ENCODE data around the gene POLE4.

Gene POLE4

DNA sequence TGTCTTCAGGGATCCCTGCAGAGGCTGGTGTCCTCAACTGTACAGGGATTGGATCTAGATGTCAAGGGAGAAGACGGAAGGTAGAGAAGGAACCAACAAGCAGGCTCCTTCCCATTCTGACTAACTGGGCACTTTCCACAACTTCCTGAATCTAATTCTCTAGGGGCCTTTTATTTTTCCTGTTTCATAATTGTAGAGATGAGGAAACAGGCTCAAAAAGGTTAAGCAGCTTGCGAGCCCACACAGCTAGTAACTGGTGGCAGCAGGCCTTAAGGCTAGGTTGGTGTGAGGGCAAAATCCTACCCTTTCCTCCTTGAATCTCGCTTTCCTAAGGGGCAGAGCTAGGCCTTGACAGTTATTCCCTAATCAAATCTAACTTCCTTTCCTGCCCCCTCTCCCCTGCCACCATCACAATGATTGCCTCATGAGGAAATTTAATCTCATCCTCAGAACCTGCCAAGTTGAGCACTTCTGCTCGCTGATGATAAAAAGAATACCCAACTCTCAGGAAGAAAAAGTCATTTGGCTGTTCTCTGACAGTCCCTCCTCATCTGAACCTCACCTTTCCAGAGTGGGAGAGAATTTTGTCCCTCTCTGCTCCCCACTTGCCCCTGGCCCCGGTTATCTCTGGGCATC is 35.7 kb upstream of the POLE4 start:
- H3K4me1 ChIP-seq (ENCODE audit: control insufficient read depth in 5 of 5, insufficient read depth in 5 of 5, low read length in 5 of 5) = peaks cover 2 to 26% (median 21%) of the 10 kb centered on the region in 5 donors
- H3K27ac ChIP-seq (ENCODE audit: low read depth, low read length) = no peak overlapping the region
- H3K9ac ChIP-seq (ENCODE audit: low read length in 5 of 5) = peak overlapping the region in 1 of 5 donors; percentile 27
- peaks cover 0 to 4% (median 0%) of the 10 kb centered on the region in 5 donors for H3K27me3 ChIP-seq (ENCODE audit: control insufficient read depth in 5 of 5, insufficient read depth in 4 of 5, low read length in 5 of 5)
- no peaks in the 10 kb centered on the region for H3K36me3 ChIP-seq (ENCODE audit: control insufficient read depth in 5 of 5, insufficient read depth in 5 of 5, low read length in 5 of 5)
- no peak overlapping the region for H3K4me3 ChIP-seq (ENCODE audit: low read depth in 1 of 5, low read length in 5 of 5)
- H3K9me3 ChIP-seq (ENCODE audit: control insufficient read depth in 5 of 5, low read length in 5 of 5) = no peaks in the 10 kb centered on the region

DNA sequence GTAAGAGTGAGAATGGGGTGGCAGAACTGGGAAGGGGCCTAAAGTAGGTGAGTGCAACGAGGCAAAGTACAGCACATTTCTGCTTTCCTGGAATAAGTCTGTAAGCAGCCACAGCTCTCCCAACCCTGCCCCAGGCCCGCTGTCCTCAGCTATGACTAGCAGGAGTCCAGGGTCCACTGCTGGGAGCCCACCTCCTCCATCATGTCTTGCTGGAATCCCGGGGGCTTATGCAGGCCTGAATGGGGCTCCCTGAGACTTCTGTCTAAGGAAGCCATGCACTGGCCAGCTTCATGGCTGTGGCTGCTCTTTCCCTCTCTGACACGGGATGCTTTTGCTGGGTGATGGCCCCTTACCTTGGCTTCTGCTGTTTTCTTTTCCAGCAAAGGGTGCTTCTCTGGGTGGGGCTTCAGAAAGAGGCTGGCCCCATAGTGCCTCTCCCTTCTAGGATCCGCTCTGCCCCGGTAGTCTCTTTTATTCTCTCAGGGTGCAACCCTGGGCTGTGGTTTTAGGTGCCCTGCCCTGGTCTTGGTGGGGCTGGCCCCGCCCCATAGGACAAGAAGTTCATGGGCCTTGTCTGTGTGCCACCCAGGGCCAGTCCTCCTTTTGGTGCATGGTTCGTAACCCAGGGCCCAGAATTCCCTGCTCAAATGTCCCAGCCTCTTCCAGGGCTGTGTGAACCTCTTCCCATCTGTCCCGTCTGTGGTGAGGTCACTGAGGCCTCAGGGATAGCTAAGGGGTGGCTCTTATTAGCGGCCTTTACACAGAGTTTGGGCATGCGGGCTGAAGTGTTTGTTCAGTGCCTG is 33.8 kb upstream of the POLE4 start:
- no peaks in the 10 kb centered on the region for H3K27me3 ChIP-seq (ENCODE audit: control insufficient read depth in 5 of 5, insufficient read depth in 4 of 5, low read length in 5 of 5)
- H3K9me3 ChIP-seq (ENCODE audit: control insufficient read depth in 5 of 5, low read length in 5 of 5) = no peaks in the 10 kb centered on the region
- peaks cover 2 to 26% (median 17%) of the 10 kb centered on the region in 5 donors for H3K4me1 ChIP-seq (ENCODE audit: control insufficient read depth in 5 of 5, insufficient read depth in 5 of 5, low read length in 5 of 5)
- H3K9ac ChIP-seq (ENCODE audit: low read length in 5 of 5) = peak overlapping the region in 1 of 5 donors; percentile 14
- no peak overlapping the region for H3K27ac ChIP-seq (ENCODE audit: low read depth, low read length)
- no peak overlapping the region for H3K4me3 ChIP-seq (ENCODE audit: low read depth in 1 of 5, low read length in 5 of 5)
- H3K36me3 ChIP-seq (ENCODE audit: control insufficient read depth in 5 of 5, insufficient read depth in 5 of 5, low read length in 5 of 5) = no peaks in the 10 kb centered on the region

DNA sequence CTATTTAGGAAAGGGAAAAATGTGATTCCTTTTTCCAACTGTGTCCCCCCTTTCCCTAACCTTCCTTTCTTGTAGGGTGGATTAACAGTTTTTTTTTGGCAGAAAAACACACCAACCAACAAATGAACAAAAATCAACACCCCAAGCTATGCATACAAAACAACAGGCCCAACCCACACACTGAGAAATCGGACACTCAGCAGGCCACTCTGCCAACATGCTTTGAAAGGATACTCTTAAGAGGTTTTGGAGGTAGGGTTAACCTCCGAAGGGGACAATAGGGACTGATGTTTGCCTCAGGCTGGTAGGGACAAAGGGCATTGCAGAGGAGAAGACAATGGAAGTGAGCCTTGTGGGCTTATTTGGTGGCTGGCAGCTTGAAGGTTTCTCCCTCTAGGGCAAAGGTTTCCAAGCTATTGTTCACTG is 33.1 kb upstream of the POLE4 start:
- H3K27ac ChIP-seq (ENCODE audit: low read depth, low read length) = no peak overlapping the region
- H3K9ac ChIP-seq (ENCODE audit: low read length in 5 of 5) = no peak overlapping the region
- H3K27me3 ChIP-seq (ENCODE audit: control insufficient read depth in 5 of 5, insufficient read depth in 4 of 5, low read length in 5 of 5) = no peaks in the 10 kb centered on the region
- H3K9me3 ChIP-seq (ENCODE audit: control insufficient read depth in 5 of 5, low read length in 5 of 5) = no peaks in the 10 kb centered on the region
- H3K36me3 ChIP-seq (ENCODE audit: control insufficient read depth in 5 of 5, insufficient read depth in 5 of 5, low read length in 5 of 5) = peaks cover 0 to 6% (median 0%) of the 10 kb centered on the region in 5 donors
- no peak overlapping the region for H3K4me3 ChIP-seq (ENCODE audit: low read depth in 1 of 5, low read length in 5 of 5)
- peaks cover 2 to 23% (median 13%) of the 10 kb centered on the region in 5 donors for H3K4me1 ChIP-seq (ENCODE audit: control insufficient read depth in 5 of 5, insufficient read depth in 5 of 5, low read length in 5 of 5)

DNA sequence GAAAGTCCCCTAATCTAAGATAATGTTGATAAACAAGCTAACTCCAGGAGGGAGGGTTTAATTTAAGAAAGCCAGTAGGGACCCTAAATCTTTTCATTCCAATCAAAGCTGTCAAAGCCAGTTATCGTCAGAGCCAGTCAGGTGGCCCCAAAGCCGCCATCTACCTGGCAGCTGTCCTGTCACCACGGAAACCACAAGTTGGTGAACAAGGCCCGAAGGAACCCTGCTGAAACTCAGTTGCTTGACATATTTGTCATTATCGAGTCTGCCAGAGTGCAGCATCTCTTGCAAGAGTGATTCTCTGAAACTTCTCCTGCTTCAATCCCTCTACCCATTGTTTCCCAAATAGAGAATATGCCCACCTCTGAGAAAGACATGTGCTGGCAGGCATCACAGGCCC is 30.8 kb upstream of the POLE4 start:
- Histone ChIP-seq H3K27ac (ENCODE audit: low read depth, low read length) (no peak overlapping the region), H3K36me3 (ENCODE audit: control insufficient read depth in 5 of 5, insufficient read depth in 5 of 5, low read length in 5 of 5) (peaks cover 0 to 18% (median 0%) of the 10 kb centered on the region in 5 donors), H3K4me1 (ENCODE audit: control insufficient read depth in 5 of 5, insufficient read depth in 5 of 5, low read length in 5 of 5) (peaks cover 0 to 19% (median 8%) of the 10 kb centered on the region in 5 donors), H3K4me3 (ENCODE audit: low read depth in 1 of 5, low read length in 5 of 5) (no peak overlapping the region), H3K9me3 (ENCODE audit: control insufficient read depth in 5 of 5, low read length in 5 of 5) (no peaks in the 10 kb centered on the region), H3K27me3 (ENCODE audit: control insufficient read depth in 5 of 5, insufficient read depth in 4 of 5, low read length in 5 of 5) (no peaks in the 10 kb centered on the region), H3K9ac (ENCODE audit: low read length in 5 of 5) (no peak overlapping the region)

DNA sequence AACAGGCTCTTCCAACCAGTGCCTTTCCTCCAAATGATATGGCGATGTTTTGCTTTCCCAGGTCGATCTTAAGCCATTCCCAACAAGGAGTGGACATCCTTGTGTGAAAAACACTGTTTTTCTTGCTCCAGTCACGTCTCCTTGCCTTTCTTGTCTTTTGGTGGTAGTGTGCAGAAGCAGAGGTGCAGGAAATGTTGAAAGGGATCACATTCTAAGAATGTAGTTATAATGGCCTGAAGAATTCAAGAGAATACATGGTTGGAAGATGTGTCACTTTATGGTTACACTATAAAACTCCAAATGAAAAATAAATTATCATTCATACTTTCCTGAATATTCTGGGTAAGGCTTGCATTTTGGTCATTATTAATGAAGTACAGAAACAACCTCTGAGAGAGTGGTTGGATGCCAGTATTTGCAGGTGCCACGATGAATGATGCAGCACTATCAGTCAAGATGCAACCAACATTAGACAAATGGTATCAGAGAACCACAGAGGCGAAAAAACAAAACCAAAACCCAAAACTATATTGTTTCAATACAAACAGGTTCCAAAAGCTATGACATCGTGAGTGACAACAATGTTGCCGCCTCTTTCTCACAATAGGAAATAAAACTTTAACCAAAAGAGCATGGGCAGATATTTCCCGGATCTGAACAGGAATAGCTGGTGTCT is 27.5 kb upstream of the POLE4 start:
- Histone ChIP-seq H3K27me3 (ENCODE audit: control insufficient read depth in 5 of 5, insufficient read depth in 4 of 5, low read length in 5 of 5) (no peaks in the 10 kb centered on the region), H3K9me3 (ENCODE audit: control insufficient read depth in 5 of 5, low read length in 5 of 5) (no peaks in the 10 kb centered on the region), H3K36me3 (ENCODE audit: control insufficient read depth in 5 of 5, insufficient read depth in 5 of 5, low read length in 5 of 5) (peaks cover 0 to 23% (median 0%) of the 10 kb centered on the region in 5 donors), H3K27ac (ENCODE audit: low read depth, low read length) (no peak overlapping the region), H3K4me3 (ENCODE audit: low read depth in 1 of 5, low read length in 5 of 5) (no peak overlapping the region), H3K4me1 (ENCODE audit: control insufficient read depth in 5 of 5, insufficient read depth in 5 of 5, low read length in 5 of 5) (peaks cover 0 to under 1% (median 0%) of the 10 kb centered on the region in 5 donors), H3K9ac (ENCODE audit: low read length in 5 of 5) (no peak overlapping the region)

DNA sequence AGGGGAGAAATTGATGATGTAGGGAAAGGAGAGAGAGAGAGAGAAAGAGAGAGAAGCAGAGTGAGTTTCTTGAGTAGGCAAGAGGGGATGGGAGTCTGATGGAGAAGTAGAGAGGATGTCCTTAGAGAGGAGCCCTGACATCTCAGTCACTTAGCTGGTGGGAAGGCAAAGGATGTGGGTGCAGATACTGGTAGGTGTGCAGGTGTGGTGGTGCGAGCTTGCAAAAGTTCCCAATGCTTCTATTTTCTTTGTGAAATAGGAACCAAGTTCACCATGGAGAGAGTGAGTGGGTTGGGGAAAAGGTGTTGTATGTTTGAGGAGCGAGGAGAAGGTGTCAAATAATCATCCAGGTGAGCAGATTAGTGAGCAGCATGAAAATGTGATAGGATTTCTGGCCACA is 26.5 kb upstream of the POLE4 start:
- Histone ChIP-seq H3K4me1 (ENCODE audit: control insufficient read depth in 5 of 5, insufficient read depth in 5 of 5, low read length in 5 of 5) (no peaks in the 10 kb centered on the region), H3K27ac (ENCODE audit: low read depth, low read length) (no peak overlapping the region), H3K27me3 (ENCODE audit: control insufficient read depth in 5 of 5, insufficient read depth in 4 of 5, low read length in 5 of 5) (no peaks in the 10 kb centered on the region), H3K4me3 (ENCODE audit: low read depth in 1 of 5, low read length in 5 of 5) (no peak overlapping the region), H3K9ac (ENCODE audit: low read length in 5 of 5) (no peak overlapping the region), H3K9me3 (ENCODE audit: control insufficient read depth in 5 of 5, low read length in 5 of 5) (no peaks in the 10 kb centered on the region), H3K36me3 (ENCODE audit: control insufficient read depth in 5 of 5, insufficient read depth in 5 of 5, low read length in 5 of 5) (peaks cover 0 to 23% (median 0%) of the 10 kb centered on the region in 5 donors)

DNA sequence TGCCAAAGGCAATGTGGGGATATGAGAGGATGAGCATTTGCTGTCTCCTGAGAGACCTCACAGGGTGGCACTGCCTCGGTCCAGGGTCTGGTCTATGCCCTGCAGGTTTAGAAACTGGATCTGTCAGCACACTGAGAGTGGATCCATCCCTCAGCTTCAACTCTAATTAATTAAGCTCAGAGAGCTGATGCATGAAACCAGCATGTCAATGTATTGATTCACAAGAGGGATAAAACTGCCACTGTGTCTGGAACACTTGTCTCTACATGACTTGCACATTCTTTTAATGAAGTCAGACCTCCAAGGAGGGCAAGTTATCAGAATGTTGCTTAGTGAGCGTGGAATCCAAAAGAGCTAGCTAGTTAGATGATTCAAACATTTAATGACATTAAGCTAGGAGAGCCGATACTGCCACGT is 22.5 kb upstream of the POLE4 start:
- H3K4me3 ChIP-seq (ENCODE audit: low read depth in 1 of 5, low read length in 5 of 5) = no peak overlapping the region

DNA sequence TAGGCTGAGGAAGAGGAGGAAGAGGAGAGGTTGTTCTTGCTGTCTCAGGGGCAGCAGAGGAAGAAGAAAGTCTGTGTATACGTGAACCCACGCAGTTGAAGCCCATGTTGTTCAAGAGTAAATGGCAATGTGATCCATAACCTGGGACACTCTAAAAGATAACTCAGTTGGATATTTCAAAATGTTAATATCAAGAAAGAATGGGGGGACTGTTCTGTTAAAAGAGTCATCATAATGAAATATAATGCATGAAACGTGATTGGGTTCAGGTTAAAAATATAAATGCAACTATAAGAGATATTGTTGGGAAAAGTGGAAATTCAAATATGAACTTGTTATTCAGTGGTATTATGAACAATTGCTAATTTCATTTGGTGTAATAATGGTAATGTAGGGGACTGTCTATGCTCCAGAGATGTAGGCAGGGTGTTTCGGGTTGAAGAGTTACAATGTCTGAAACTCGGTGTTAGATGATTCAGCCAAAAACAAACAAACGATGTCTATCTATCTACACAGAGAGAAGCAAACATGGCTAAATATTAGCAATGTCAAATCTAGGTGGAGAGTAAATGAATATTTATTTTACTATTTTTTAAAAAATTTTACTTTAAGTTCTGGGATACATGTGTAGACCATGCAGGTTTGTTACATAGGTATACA is 21.1 kb upstream of the POLE4 start:
- no peaks in the 10 kb centered on the region for H3K4me1 ChIP-seq (ENCODE audit: control insufficient read depth in 5 of 5, insufficient read depth in 5 of 5, low read length in 5 of 5)
- H3K36me3 ChIP-seq (ENCODE audit: control insufficient read depth in 5 of 5, insufficient read depth in 5 of 5, low read length in 5 of 5) = peaks cover 0 to 7% (median 0%) of the 10 kb centered on the region in 5 donors
- no peak overlapping the region for H3K4me3 ChIP-seq (ENCODE audit: low read depth in 1 of 5, low read length in 5 of 5)
- H3K9ac ChIP-seq (ENCODE audit: low read length in 5 of 5) = no peak overlapping the region
- no peak overlapping the region for H3K27ac ChIP-seq (ENCODE audit: low read depth, low read length)
- no peaks in the 10 kb centered on the region for H3K9me3 ChIP-seq (ENCODE audit: control insufficient read depth in 5 of 5, low read length in 5 of 5)
- no peaks in the 10 kb centered on the region for H3K27me3 ChIP-seq (ENCODE audit: control insufficient read depth in 5 of 5, insufficient read depth in 4 of 5, low read length in 5 of 5)

More for the DNA sequence above, 22.5 kb upstream of the POLE4 start:
- Histone ChIP-seq H3K9me3 (ENCODE audit: control insufficient read depth in 5 of 5, low read length in 5 of 5) (no peaks in the 10 kb centered on the region), H3K4me1 (ENCODE audit: control insufficient read depth in 5 of 5, insufficient read depth in 5 of 5, low read length in 5 of 5) (no peaks in the 10 kb centered on the region), H3K9ac (ENCODE audit: low read length in 5 of 5) (no peak overlapping the region), H3K27ac (ENCODE audit: low read depth, low read length) (no peak overlapping the region), H3K36me3 (ENCODE audit: control insufficient read depth in 5 of 5, insufficient read depth in 5 of 5, low read length in 5 of 5) (peaks cover 0 to 13% (median 0%) of the 10 kb centered on the region in 5 donors), H3K27me3 (ENCODE audit: control insufficient read depth in 5 of 5, insufficient read depth in 4 of 5, low read length in 5 of 5) (no peaks in the 10 kb centered on the region)

DNA sequence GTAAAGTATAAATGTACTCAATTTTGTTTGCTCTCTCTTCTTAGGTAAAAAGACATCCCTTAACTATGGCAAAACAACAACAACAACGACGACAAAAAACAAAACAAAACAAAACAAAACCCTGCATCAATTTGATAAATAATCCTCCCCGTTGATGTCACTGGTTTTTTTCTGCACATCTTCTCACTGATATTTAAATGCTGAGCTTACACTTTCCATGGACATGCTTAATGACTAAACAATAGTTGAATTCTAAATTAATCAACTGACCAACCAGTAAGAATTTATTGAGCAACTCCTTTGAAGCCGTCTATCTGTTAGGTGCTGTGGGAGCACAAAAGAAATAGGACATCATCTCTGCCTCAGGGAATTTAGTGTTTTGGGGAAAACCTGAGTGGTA is 20.2 kb upstream of the POLE4 start:
- Histone ChIP-seq H3K27ac (ENCODE audit: low read depth, low read length) (no peak overlapping the region), H3K4me1 (ENCODE audit: control insufficient read depth in 5 of 5, insufficient read depth in 5 of 5, low read length in 5 of 5) (no peaks in the 10 kb centered on the region), H3K9me3 (ENCODE audit: control insufficient read depth in 5 of 5, low read length in 5 of 5) (no peaks in the 10 kb centered on the region), H3K4me3 (ENCODE audit: low read depth in 1 of 5, low read length in 5 of 5) (no peak overlapping the region), H3K27me3 (ENCODE audit: control insufficient read depth in 5 of 5, insufficient read depth in 4 of 5, low read length in 5 of 5) (no peaks in the 10 kb centered on the region), H3K9ac (ENCODE audit: low read length in 5 of 5) (no peak overlapping the region), H3K36me3 (ENCODE audit: control insufficient read depth in 5 of 5, insufficient read depth in 5 of 5, low read length in 5 of 5) (peaks cover 0 to 2% (median 0%) of the 10 kb centered on the region in 5 donors)
